HepG2 (cell line): ENCODE results near the gene UPK1A.
"Not testable (repeated sequence)": the region's sequence is repeated elsewhere in the genome, so short reads cannot be mapped to it uniquely, and the experiment has no call there.

Experiments
- CBFB ChIP-seq: sonication (generic); formaldehyde crosslinking; IDR thresholded peaks from 2 replicates; pipeline ENCODE4 v1.4.0; 2020; ENCODE audit warnings: missing genetic modification reagents
- EP300 ChIP-seq, 3 experiments: sonication (generic) in 1 of 3; formaldehyde crosslinking in 1 of 3; IDR thresholded peaks; 2 replicates each; pipeline versions ENCODE4 v1.5.1 to v1.6.1; 2011 to 2020; ENCODE audit warnings: low read depth in 2 of 3, low read length in 2 of 3, borderline replicate concordance in 1 of 3, improper control_type of control experiment in 1 of 3, mild to moderate bottlenecking in 1 of 3, missing genetic modification reagents in 1 of 3, moderate library complexity in 1 of 3
- RXRA ChIP-seq: sonication (generic); formaldehyde crosslinking; IDR thresholded peaks from 2 replicates; pipeline ENCODE4 v1.5.1; 2020; ENCODE audit warnings: missing genetic modification reagents
- ZNF501 ChIP-seq: sonication (generic); formaldehyde crosslinking; IDR thresholded peaks from 2 replicates; pipeline ENCODE4 v1.5.1; 2020; ENCODE audit warnings: mild to moderate bottlenecking, moderate library complexity, missing genetic modification reagents
- TF ChIP-seq, protein P1 (sequence below): sonication (generic); formaldehyde crosslinking; IDR thresholded peaks from 2 replicates; pipeline ENCODE4 v1.4.0; 2020; ENCODE audit warnings: missing genetic modification reagents
- TF ChIP-seq, protein P2 (sequence below): sonication (generic); formaldehyde crosslinking; IDR thresholded peaks from 2 replicates; pipeline ENCODE4 v1.5.0; 2020; ENCODE audit warnings: mild to moderate bottlenecking, missing genetic modification reagents, moderate library complexity

DNA sequence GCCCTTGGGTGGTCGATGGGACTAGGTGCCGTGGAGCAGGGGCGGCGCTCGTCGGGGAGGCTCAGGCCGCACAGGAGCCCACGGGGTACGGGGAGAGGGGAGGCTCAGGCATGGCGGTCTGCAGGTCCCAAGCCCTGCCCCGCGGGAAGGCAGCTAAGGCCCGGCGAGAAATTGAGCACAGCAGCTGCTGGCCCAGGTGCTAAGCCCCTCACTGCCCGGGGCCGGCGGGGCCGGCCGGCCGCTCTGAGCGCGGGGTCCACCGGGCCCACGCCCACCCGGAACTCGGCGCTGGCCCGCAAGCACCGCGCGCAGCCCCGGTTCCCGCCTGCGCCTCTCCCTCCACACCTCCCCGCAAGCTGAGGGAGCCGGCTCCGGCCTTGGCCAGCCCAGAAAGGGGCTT is 24.8 kb downstream of the UPK1A start:
- not testable (repeated sequence) for TF ChIP-seq EP300 (IDR thresholded peaks at IDR 0.05; ENCODE audit: low read depth in 2 of 2, low read length in 2 of 2); EP300 (CRISPR knock-in tag; IDR thresholded peaks at IDR 0.05; ENCODE audit: borderline replicate concordance); CBFB; ZNF501 (CRISPR knock-in tag); RXRA (CRISPR knock-in tag)
- TF ChIP-seq, protein P1, sequence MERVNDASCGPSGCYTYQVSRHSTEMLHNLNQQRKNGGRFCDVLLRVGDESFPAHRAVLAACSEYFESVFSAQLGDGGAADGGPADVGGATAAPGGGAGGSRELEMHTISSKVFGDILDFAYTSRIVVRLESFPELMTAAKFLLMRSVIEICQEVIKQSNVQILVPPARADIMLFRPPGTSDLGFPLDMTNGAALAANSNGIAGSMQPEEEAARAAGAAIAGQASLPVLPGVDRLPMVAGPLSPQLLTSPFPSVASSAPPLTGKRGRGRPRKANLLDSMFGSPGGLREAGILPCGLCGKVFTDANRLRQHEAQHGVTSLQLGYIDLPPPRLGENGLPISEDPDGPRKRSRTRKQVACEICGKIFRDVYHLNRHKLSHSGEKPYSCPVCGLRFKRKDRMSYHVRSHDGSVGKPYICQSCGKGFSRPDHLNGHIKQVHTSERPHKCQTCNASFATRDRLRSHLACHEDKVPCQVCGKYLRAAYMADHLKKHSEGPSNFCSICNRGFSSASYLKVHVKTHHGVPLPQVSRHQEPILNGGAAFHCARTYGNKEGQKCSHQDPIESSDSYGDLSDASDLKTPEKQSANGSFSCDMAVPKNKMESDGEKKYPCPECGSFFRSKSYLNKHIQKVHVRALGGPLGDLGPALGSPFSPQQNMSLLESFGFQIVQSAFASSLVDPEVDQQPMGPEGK (CRISPR knock-in tag): not testable (repeated sequence)
- TF ChIP-seq, protein P2, sequence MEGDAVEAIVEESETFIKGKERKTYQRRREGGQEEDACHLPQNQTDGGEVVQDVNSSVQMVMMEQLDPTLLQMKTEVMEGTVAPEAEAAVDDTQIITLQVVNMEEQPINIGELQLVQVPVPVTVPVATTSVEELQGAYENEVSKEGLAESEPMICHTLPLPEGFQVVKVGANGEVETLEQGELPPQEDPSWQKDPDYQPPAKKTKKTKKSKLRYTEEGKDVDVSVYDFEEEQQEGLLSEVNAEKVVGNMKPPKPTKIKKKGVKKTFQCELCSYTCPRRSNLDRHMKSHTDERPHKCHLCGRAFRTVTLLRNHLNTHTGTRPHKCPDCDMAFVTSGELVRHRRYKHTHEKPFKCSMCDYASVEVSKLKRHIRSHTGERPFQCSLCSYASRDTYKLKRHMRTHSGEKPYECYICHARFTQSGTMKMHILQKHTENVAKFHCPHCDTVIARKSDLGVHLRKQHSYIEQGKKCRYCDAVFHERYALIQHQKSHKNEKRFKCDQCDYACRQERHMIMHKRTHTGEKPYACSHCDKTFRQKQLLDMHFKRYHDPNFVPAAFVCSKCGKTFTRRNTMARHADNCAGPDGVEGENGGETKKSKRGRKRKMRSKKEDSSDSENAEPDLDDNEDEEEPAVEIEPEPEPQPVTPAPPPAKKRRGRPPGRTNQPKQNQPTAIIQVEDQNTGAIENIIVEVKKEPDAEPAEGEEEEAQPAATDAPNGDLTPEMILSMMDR (CRISPR knock-in tag): not testable (repeated sequence)
